ENCODE measurements around the gene EIPR1. TPM values are rescaled to one million over a fixed set of nuclear protein-coding genes. Genes with fewer than 3 reads are reported as not detected.

Gene EIPR1
- total and polyA plus RNA-seq, 2 of the 13 experiments (the other 11 are each of a cell fraction or from before 2014, with no cell fraction given): 70.0 to 96.3 TPM

GRCh38 chr2:3377279-3377611 lies 373 bp downstream of the EIPR1 start:
- Histone ChIP-seq H3K4me1 (ENCODE audit: insufficient read depth, low read length) (peaks cover 50% of the 10 kb centered on the region), H2AFZ (ENCODE audit: low read length) (peak overlapping the region; percentile 35)
- POLR2A ChIA-PET: interaction anchor here (1.0 to 4.8 kb wide), 14 partner anchors 9 to 282 kb away, joined by 3 to 52 read pairs (median 6); partner anchors contain the start of gene RNASEH1
- peak; percentile 44; the same call in 1 of the 2 replicates for TF ChIP-seq CHD4 (IDR thresholded peaks at IDR 0.05; ENCODE audit: borderline replicate concordance, low read length)
- 0 out of 2 replicates have a peak, but pooled peaks have one; percentile 23 for TF ChIP-seq ZNF550 (CRISPR knock-in tag; IDR thresholded peaks at IDR 0.05; ENCODE audit: borderline replicate concordance)
- TF ChIP-seq ZNF629 (CRISPR knock-in tag; conservative IDR thresholded peaks at IDR 0.05): peak; percentile 97
- peak; percentile 68; the same call in 1 of the 2 replicates for TF ChIP-seq KDM1A (CRISPR knock-in tag; IDR thresholded peaks at IDR 0.05)
- TF ChIP-seq HINFP (CRISPR knock-in tag; IDR thresholded peaks at IDR 0.05; ENCODE audit: low read depth): no peak
- TF ChIP-seq RARA (CRISPR knock-in tag; IDR thresholded peaks at IDR 0.05): 0 out of 2 replicates have a peak, but pooled peaks have one; percentile 5
- TF ChIP-seq ZNF564 (CRISPR knock-in tag; IDR thresholded peaks at IDR 0.05): 0 out of 2 replicates have a peak, but pooled peaks have one; percentile 65
- TF ChIP-seq TBL1XR1 (IDR thresholded peaks at IDR 0.05; ENCODE audit: borderline replicate concordance, low read length, partially characterized antibody): peak; percentile 3
- no peak for TF ChIP-seq ZNF503 (CRISPR knock-in tag; IDR thresholded peaks at IDR 0.05)
- peak; percentile 98 for TF ChIP-seq NR2C2 (CRISPR knock-in tag; IDR thresholded peaks at IDR 0.05; ENCODE audit: borderline replicate concordance)
- no peak for TF ChIP-seq EHMT2 (IDR thresholded peaks at IDR 0.05; ENCODE audit: borderline replicate concordance, low read depth, low read length)
- 0 out of 2 replicates have a peak, but pooled peaks have one; percentile 11 for TF ChIP-seq ZNF878 (CRISPR knock-in tag; IDR thresholded peaks at IDR 0.05)
- TF ChIP-seq ZBTB39 (CRISPR knock-in tag; IDR thresholded peaks at IDR 0.05): 0 out of 2 replicates have a peak, but pooled peaks have one; percentile 9
- 0 out of 2 replicates have a peak, but pooled peaks have one; percentile 52 for TF ChIP-seq SMAD9 (CRISPR knock-in tag; IDR thresholded peaks at IDR 0.05)
- TF ChIP-seq GABPA (IDR thresholded peaks at IDR 0.05; ENCODE audit: low read depth, low read length): peak; percentile 64
- peak; percentile 80; the same call in 1 of the 2 replicates for TF ChIP-seq GABPA (CRISPR knock-in tag; IDR thresholded peaks at IDR 0.05; ENCODE audit: low read depth)
- no peak for TF ChIP-seq ZNF354B (CRISPR knock-in tag; IDR thresholded peaks at IDR 0.05)
- peak; percentile 8; the same call in 1 of the 2 replicates for TF ChIP-seq ZSCAN30 (CRISPR knock-in tag; IDR thresholded peaks at IDR 0.05)
- TF ChIP-seq RAD21 (CRISPR knock-in tag; IDR thresholded peaks at IDR 0.05): peak; percentile 30; the same call in 1 of the 2 replicates
- no peak for TF ChIP-seq ZNF672 (CRISPR knock-in tag; IDR thresholded peaks at IDR 0.05)
- peak; percentile 26 to 34; a peak in 1 of 4 replicates for TF ChIP-seq POLR2A (IDR thresholded peaks at IDR 0.05; ENCODE audit: insufficient read depth in 1 of 2, low read depth in 2 of 2, low read length in 2 of 2)

More at GRCh38 chr2:3377279-3377611, 373 bp downstream of the EIPR1 start:
- peak; percentile 27 for ATAC-seq
- H3K4me3 ChIP-seq (replicated peaks in 1 of 3; ENCODE audit: insufficient read depth in 1 of 3, low read depth in 2 of 3, low read length in 3 of 3): peak overlapping the region; percentile 85 to 96 (median 91)
- peak; percentile 75 for DNase-seq (ENCODE audit: low spot score)
- intact Hi-C loops (cut with micrococcal nuclease; ENCODE audit: unreplicated experiment) (loop anchor here (2.0 to 5.0 kb wide), 6 partner anchors 52 to 280 kb away; partner anchors contain the start of gene ALLC), in situ Hi-C loops (cut with HindIII; ENCODE audit: extremely low pct_ligation_motif_present, low pct_unique_long_range_greater_than_20kb) (no loop called here)
- CTCF ChIA-PET (ENCODE audit: low intra/inter-chr PET ratio, low total read pairs): no interaction called here
- peak overlapping the region; percentile 99 for H3K4me2 ChIP-seq (ENCODE audit: low read depth, low read length)
- no peaks in the 10 kb centered on the region; a peak in 1 of 5 replicates for H3K27me3 ChIP-seq (ENCODE audit: control insufficient read depth in 1 of 2, insufficient read depth in 2 of 2, low read length in 2 of 2)
- 1% methylated on average over 8 of the region's 8 CpGs for WGBS (ENCODE audit: low lambda C conversion rate)
- H3K79me2 ChIP-seq (ENCODE audit: insufficient read depth, low read length): peaks cover 51% of the 10 kb centered on the region
- peak overlapping the region; percentile 83 for H3K27ac ChIP-seq (ENCODE audit: extremely low read length, insufficient read depth, low read length)
- no peak for FAIRE-seq
- TSS peak; percentile 74 for BruUV-seq (replicated peaks)
- H3K36me3 ChIP-seq (replicated peaks in 1 of 2; ENCODE audit: control insufficient read depth in 1 of 2, insufficient read depth in 2 of 2, low read length in 2 of 2): peaks cover 2 to 10% of the 10 kb centered on the region in 2 experiments; a peak in 2 of 5 replicates
- peaks cover 4% of the 10 kb centered on the region; the same call in 1 of the 2 replicates for H4K20me1 ChIP-seq (ENCODE audit: insufficient read depth, low read length)
- peak overlapping the region; percentile 99 for H3K9ac ChIP-seq (ENCODE audit: insufficient read depth, low read depth, low read length)
- no peaks in the 10 kb centered on the region for H3K9me3 ChIP-seq (ENCODE audit: low read length)

Measured in HepG2 (cell line).